HCT116 (cell line): Measurements from ENCODE around the gene KLHL3. TPM values are rescaled to one million over a fixed set of nuclear protein-coding genes. Genes with fewer than 3 reads are reported as not detected.

Experiments
- ATAC-seq: fragments of 200-7000 bp; cut with Tn5 transposase; 2 replicates; pipeline ENCODE4 v1.9.1; 2020; ENCODE audit warnings: mild to moderate bottlenecking, moderate library complexity
- BruUV-seq: library from RNA; stranded (reverse); fragments of 400-500 nt; replicated peaks from 2 replicates; lab custom pipeline; 2021; lab: Mats Ljungman, UMichigan
- CTCF ChIA-PET: fragments of 300-600 bp; sonication (Branson Sonifier 250); formaldehyde crosslinking; loops from one replicate; lab custom pipeline; 2021; ENCODE audit warnings: antibody characterized with exemption; lab: Charles Lee
- POLR2A ChIA-PET: fragments of 300-600, 350-600 bp; sonication (Branson Sonifier 250); formaldehyde crosslinking; loops from one replicate; lab custom pipeline; 2021; ENCODE audit warnings: antibody characterized with exemption; lab: Charles Lee
- RAD21 ChIA-PET, 2 experiments: fragments of 300-600 bp; sonication (Branson Sonifier 250); formaldehyde crosslinking; loops; one replicate each; lab custom pipeline; 2023; ENCODE audit warnings: low total read pairs in 2 of 2; ENCODE audit not compliant: uncharacterized antibody in 2 of 2, unreplicated experiment in 2 of 2, low non-redundant PET in 1 of 2; lab: Charles Lee
- DNase-seq: peaks from one replicate; pipeline ENCODE4 v3.0.0-alpha.2; 2010; ENCODE audit warnings: low read depth, low spot score
- H2AFZ ChIP-seq: fragments of 200-600 bp; shearing (Covaris generic), sonication (generic); 2 replicates; pipeline ENCODE4 v1.6.1; 2017; ENCODE audit warnings: low read depth, mixed run types, mixed read lengths, antibody characterized with exemption, low read length; ENCODE audit not compliant: poor library complexity, severe bottlenecking
- H3K27ac ChIP-seq: 2 replicates; pipeline ENCODE4 v1.5.1; 2012; ENCODE audit warnings: low read depth, low read length
- H3K27me3 ChIP-seq: fragments of 200-600 bp; sonication (generic); 2 replicates; pipeline ENCODE4 v1.6.1; 2016; ENCODE audit warnings: mixed run types, low read length, mixed read lengths; ENCODE audit not compliant: insufficient read depth
- H3K36me3 ChIP-seq, 2 experiments: fragments of 200-500 bp in 1 of 2; fragments of 200-600 bp in 1 of 2; sonication (Bioruptor generic) in 1 of 2; sonication (generic) in 1 of 2; 2 replicates each; pipeline versions ENCODE4 v1.5.1 to v1.6.1; 2014 to 2016; ENCODE audit warnings: low read length in 2 of 2, inconsistent platforms in 1 of 2, mixed read lengths in 1 of 2, mixed run types in 1 of 2; ENCODE audit not compliant: insufficient read depth in 2 of 2, control insufficient read depth in 1 of 2
- H3K4me1 ChIP-seq, 2 experiments: fragments of 200-600 bp in 1 of 2; sonication (generic) in 1 of 2; 2 replicates each; pipeline versions ENCODE4 v1.5.1 to v1.6.1; 2012 to 2017; ENCODE audit warnings: low read length in 2 of 2, inconsistent platforms in 1 of 2, mild to moderate bottlenecking in 1 of 2, mixed read lengths in 1 of 2, mixed run types in 1 of 2, moderate library complexity in 1 of 2; ENCODE audit not compliant: insufficient read depth in 2 of 2, control insufficient read depth in 1 of 2
- H3K4me2 ChIP-seq: fragments of 200-600 bp; sonication (generic); 2 replicates; pipeline ENCODE4 v1.6.1; 2017; ENCODE audit warnings: mixed run types, low read length, mixed read lengths
- H3K4me3 ChIP-seq, 2 experiments: fragments of 200-600 bp in 1 of 2; sonication (generic) in 1 of 2; replicated peaks in 1 of 2; 2 replicates each; pipeline ENCODE4 v1.5.1; 2011 to 2016; ENCODE audit warnings: low read length in 2 of 2, control low read depth in 1 of 2, low read depth in 1 of 2, mild to moderate bottlenecking in 1 of 2, mixed read lengths in 1 of 2, mixed run types in 1 of 2
- H3K79me2 ChIP-seq: fragments of 200-600 bp; sonication (generic); 2 replicates; pipeline ENCODE4 v1.6.1; 2017; ENCODE audit warnings: mild to moderate bottlenecking, mixed run types, low read length, moderate library complexity, mixed read lengths; ENCODE audit not compliant: insufficient read depth
- H3K9ac ChIP-seq: fragments of 200-600 bp; sonication (generic); 2 replicates; pipeline ENCODE4 v1.6.1; 2016; ENCODE audit warnings: low read length, mixed read lengths
- H3K9me2 ChIP-seq: fragments of 200-600 bp; sonication (generic), shearing (Covaris generic); 2 replicates; pipeline ENCODE4 v1.6.1; 2017; ENCODE audit warnings: mixed run types, mild to moderate bottlenecking, moderate library complexity; ENCODE audit not compliant: insufficient read depth
- H3K9me3 ChIP-seq, 2 experiments: fragments of 200-500 bp in 1 of 2; fragments of 200-600 bp in 1 of 2; sonication (Bioruptor generic) in 1 of 2; sonication (generic) in 1 of 2; 2 replicates each; pipeline ENCODE4 v1.6.1; 2014 to 2017; ENCODE audit warnings: low read length in 2 of 2, mixed read lengths in 2 of 2, inconsistent platforms in 1 of 2, low read depth in 1 of 2, mild to moderate bottlenecking in 1 of 2, mixed run types in 1 of 2, moderate library complexity in 1 of 2; ENCODE audit not compliant: control insufficient read depth in 1 of 2, insufficient read depth in 1 of 2
- H4K20me1 ChIP-seq: fragments of 200-600 bp; sonication (generic), shearing (Covaris generic); 2 replicates; pipeline ENCODE4 v1.6.1; 2017; ENCODE audit warnings: mixed run types, mild to moderate bottlenecking, moderate library complexity; ENCODE audit not compliant: insufficient read depth
- EGR1 ChIP-seq: IDR thresholded peaks from 2 replicates; pipeline ENCODE4 v1.6.1; 2012; ENCODE audit warnings: low read depth
- ELF1 ChIP-seq: IDR thresholded peaks from 2 replicates; pipeline ENCODE4 v1.6.1; 2012; ENCODE audit warnings: low read depth, borderline replicate concordance
- EZH2 ChIP-seq: fragments of 200-600 bp; sonication (generic); IDR thresholded peaks from 2 replicates; pipeline ENCODE4 v1.6.1; 2017; ENCODE audit warnings: antibody characterized with exemption, mixed run types
- EZH2phosphoT487 ChIP-seq: fragments of 200-600 bp; IDR thresholded peaks from 2 replicates; pipeline ENCODE4 v1.6.1; 2018; ENCODE audit warnings: antibody characterized with exemption, borderline replicate concordance
- FOSL1 ChIP-seq: IDR thresholded peaks from 2 replicates; pipeline ENCODE4 v1.6.1; 2012; ENCODE audit warnings: low read depth
- POLR2A ChIP-seq: IDR thresholded peaks from 2 replicates; pipeline ENCODE4 v1.7.0; 2011; ENCODE audit warnings: borderline replicate concordance; ENCODE audit not compliant: insufficient read depth, insufficient read length; ENCODE audit errors: extremely low read depth
- POLR2AphosphoS5 ChIP-seq: IDR thresholded peaks from 2 replicates; pipeline ENCODE4 v1.6.1; 2011; ENCODE audit warnings: mild to moderate bottlenecking, low read depth, low read length, moderate library complexity
- SIN3A ChIP-seq: IDR thresholded peaks from 2 replicates; pipeline ENCODE4 v1.6.1; 2012; ENCODE audit warnings: low read depth
- SP1 ChIP-seq: IDR thresholded peaks from 2 replicates; pipeline ENCODE4 v1.6.1; 2012; ENCODE audit warnings: low read depth
- SRF ChIP-seq: IDR thresholded peaks from 2 replicates; pipeline ENCODE4 v1.6.1; 2012; ENCODE audit warnings: low read depth
- TCF7L2 ChIP-seq: IDR thresholded peaks from 2 replicates; pipeline ENCODE4 v1.7.0; 2011; ENCODE audit warnings: borderline replicate concordance, inconsistent platforms; ENCODE audit not compliant: insufficient read depth, insufficient read length; ENCODE audit errors: extremely low read depth
- YY1 ChIP-seq: IDR thresholded peaks from 2 replicates; pipeline ENCODE4 v1.6.1; 2011; ENCODE audit warnings: low read length, low read depth, moderate library complexity, mild to moderate bottlenecking; ENCODE audit not compliant: insufficient replicate concordance; ENCODE audit errors: extremely low read depth
- ZFX ChIP-seq: fragments of 450-650 bp; IDR thresholded peaks from 2 replicates; pipeline ENCODE4 v1.6.1; 2017
- ZNF274 ChIP-seq: fragments of 200-500 bp; sonication (Bioruptor generic); IDR thresholded peaks from 2 replicates; pipeline ENCODE4 v1.6.1; 2014; ENCODE audit warnings: mild to moderate bottlenecking, low read depth, low read length, inconsistent platforms
- intact Hi-C: fragments of 100-400 bp; cut with micrococcal nuclease; formaldehyde crosslinking; loops from 2 replicates; pipeline ENCODE4 v1.10.0; 2022
- total RNA-seq: library from RNA; stranded (reverse); gene quantifications from one replicate; pipeline ENCODE4 v1.2.1, GENCODE V29; 2021; ENCODE audit not compliant: unreplicated experiment
- TF ChIP-seq, protein P1 (sequence below): IDR thresholded peaks from 2 replicates; pipeline ENCODE4 v1.6.1; 2012
- TF ChIP-seq, protein P2 (sequence below): IDR thresholded peaks from 2 replicates; pipeline ENCODE4 v1.6.1; 2011; ENCODE audit warnings: mild to moderate bottlenecking, low read length, moderate library complexity; ENCODE audit not compliant: insufficient replicate concordance; ENCODE audit errors: extremely low read depth
- TF ChIP-seq, protein P3 (sequence below): IDR thresholded peaks from 2 replicates; pipeline ENCODE4 v1.6.1; 2012

KLHL3 gene
- total RNA-seq, 1 experiment from 2014 or later, result not detected

DNA sequence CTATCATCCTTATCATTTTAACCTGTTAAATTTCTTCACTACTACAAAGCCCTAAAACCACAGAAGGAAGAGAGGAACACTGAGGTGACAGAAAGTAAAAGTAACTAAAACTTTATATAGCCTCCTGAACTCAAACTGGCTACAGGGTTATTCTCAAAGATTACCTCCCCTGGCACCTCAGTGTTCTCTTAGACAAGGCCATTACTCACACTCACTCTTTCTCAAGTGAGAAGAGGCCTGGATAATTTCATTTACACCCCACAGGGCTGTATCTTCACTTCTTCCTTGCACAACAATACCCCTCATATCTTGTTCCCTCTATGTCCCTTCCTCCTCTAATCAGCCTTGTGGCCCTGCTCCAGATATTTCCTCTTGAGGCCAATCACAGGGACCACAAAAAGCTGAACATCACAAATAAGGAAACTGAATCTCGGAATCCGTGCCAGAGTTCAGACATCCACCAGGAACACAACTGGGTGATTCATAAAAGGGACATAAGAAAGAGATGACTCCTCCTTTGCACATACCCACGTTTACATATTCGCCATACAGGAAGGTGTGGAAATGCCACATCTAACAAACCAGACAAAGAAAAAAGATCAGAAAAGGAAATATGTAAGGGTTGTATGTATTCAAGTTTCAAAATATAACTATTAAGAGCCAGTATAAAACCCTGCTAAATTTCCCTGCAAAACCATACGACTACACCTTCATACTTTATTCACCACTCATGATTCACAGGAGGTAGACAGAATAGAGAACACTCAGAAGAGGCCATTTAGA, 1.7 kb upstream of the KLHL3 start:
- RAD21 ChIA-PET, result no interaction called here
- no peaks in the 10 kb centered on the region for H3K79me2 ChIP-seq
- POLR2A ChIA-PET, result no interaction called here
- H3K9ac ChIP-seq, result no peak overlapping the region
- no peaks in the 10 kb centered on the region for H3K27me3 ChIP-seq
- H3K4me2 ChIP-seq, result no peak overlapping the region
- no peaks in the 10 kb centered on the region for H4K20me1 ChIP-seq
- H3K27ac ChIP-seq, result no peak overlapping the region
- no peak for TF ChIP-seq SRF
- no peak for TF ChIP-seq EZH2phosphoT487
- TF ChIP-seq FOSL1, result no peak
- TF ChIP-seq POLR2AphosphoS5, result no peak
- BruUV-seq, result no TSS peak
- DNase-seq (no peak), ATAC-seq (no peak)
- H3K4me3 ChIP-seq, result no peak overlapping the region
- no peaks in the 10 kb centered on the region for H3K36me3 ChIP-seq
- intact Hi-C loops, result no loop called here
- no peaks in the 10 kb centered on the region for H3K9me2 ChIP-seq
- H3K9me3 ChIP-seq, result no peaks in the 10 kb centered on the region
- H2AFZ ChIP-seq, result no peak overlapping the region
- CTCF ChIA-PET, result no interaction called here
- no peaks in the 10 kb centered on the region for H3K4me1 ChIP-seq

DNA sequence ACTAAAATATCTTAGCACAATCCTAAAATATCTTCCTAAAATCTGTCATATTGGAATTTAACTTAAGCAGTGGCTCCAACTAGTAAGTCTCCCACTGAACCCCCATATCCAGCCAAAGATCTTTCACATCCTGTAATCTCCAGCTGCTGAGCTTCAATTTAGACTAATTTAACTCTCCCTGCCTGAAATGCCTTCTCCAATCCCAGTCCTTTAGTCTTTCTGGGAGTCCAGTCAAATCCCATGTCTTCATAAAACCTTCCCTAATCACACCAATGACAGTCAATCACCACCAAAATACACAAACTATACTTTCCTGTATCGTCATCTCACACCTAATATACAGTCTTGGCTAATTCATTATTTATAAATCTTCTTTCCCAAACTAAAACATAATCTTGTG, 607 bp upstream of the KLHL3 start:
- POLR2A ChIA-PET, result no interaction called here
- Histone ChIP-seq H3K4me1 (no peaks in the 10 kb centered on the region), H3K4me2 (no peak overlapping the region)

More for the DNA sequence above, 607 bp upstream of the KLHL3 start:
- DNase-seq (no peak), ATAC-seq (no peak)
- no peaks in the 10 kb centered on the region for H3K9me3 ChIP-seq
- CTCF ChIA-PET, result interaction anchor here (0.9 kb wide), 1 partner anchor 107 kb away, joined by 4 read pairs; no protein-coding TSS in a partner anchor
- H2AFZ ChIP-seq, result no peak overlapping the region
- H3K27me3 ChIP-seq, result 0 out of 2 replicates have a peak, but pooled peaks cover 5% of the 10 kb centered on the region
- H3K4me3 ChIP-seq, result no peak overlapping the region
- intact Hi-C loops, result no loop called here
- no TSS peak for BruUV-seq
- no peak for TF ChIP-seq FOSL1
- no peak for TF ChIP-seq SRF
- TF ChIP-seq POLR2A, result no peak
- no peak for TF ChIP-seq POLR2AphosphoS5
- no peak for TF ChIP-seq TCF7L2
- no peak for TF ChIP-seq SP1
- TF ChIP-seq, protein P1, sequence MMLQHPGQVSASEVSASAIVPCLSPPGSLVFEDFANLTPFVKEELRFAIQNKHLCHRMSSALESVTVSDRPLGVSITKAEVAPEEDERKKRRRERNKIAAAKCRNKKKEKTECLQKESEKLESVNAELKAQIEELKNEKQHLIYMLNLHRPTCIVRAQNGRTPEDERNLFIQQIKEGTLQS, result no peak
- TF ChIP-seq, protein P2, sequence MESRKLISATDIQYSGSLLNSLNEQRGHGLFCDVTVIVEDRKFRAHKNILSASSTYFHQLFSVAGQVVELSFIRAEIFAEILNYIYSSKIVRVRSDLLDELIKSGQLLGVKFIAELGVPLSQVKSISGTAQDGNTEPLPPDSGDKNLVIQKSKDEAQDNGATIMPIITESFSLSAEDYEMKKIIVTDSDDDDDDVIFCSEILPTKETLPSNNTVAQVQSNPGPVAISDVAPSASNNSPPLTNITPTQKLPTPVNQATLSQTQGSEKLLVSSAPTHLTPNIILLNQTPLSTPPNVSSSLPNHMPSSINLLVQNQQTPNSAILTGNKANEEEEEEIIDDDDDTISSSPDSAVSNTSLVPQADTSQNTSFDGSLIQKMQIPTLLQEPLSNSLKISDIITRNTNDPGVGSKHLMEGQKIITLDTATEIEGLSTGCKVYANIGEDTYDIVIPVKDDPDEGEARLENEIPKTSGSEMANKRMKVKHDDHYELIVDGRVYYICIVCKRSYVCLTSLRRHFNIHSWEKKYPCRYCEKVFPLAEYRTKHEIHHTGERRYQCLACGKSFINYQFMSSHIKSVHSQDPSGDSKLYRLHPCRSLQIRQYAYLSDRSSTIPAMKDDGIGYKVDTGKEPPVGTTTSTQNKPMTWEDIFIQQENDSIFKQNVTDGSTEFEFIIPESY, result no peak
- no peak for TF ChIP-seq SIN3A
- TF ChIP-seq, protein P3, sequence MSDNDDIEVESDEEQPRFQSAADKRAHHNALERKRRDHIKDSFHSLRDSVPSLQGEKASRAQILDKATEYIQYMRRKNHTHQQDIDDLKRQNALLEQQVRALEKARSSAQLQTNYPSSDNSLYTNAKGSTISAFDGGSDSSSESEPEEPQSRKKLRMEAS, result no peak
- TF ChIP-seq ZNF274, result no peak
- no peak for TF ChIP-seq ZFX
- no peak for TF ChIP-seq EGR1
- no peak for TF ChIP-seq YY1
- TF ChIP-seq ELF1, result no peak
- no peak for TF ChIP-seq EZH2
- TF ChIP-seq, all 23 proteins: peak for 0
- RAD21 ChIA-PET, result interaction anchor here in 1 of 2 experiments (0.5 kb wide), 1 partner anchor 86 kb away, joined by 3 read pairs; no protein-coding TSS in a partner anchor
- H3K36me3 ChIP-seq, result no peaks in the 10 kb centered on the region
- H4K20me1 ChIP-seq, result no peaks in the 10 kb centered on the region
- no peaks in the 10 kb centered on the region for H3K9me2 ChIP-seq
- no peak overlapping the region for H3K9ac ChIP-seq
- H3K79me2 ChIP-seq, result no peaks in the 10 kb centered on the region
- H3K27ac ChIP-seq, result no peak overlapping the region
